Cortex of kidney (tissue), 1 donor: ENCODE measurements around the gene PLXNA4.

ENCODE experiments used
- DNase-seq: peaks from one replicate; lab custom pipeline; 2025; lab: John Stamatoyannopoulos, UW

PLXNA4 gene

DNA sequence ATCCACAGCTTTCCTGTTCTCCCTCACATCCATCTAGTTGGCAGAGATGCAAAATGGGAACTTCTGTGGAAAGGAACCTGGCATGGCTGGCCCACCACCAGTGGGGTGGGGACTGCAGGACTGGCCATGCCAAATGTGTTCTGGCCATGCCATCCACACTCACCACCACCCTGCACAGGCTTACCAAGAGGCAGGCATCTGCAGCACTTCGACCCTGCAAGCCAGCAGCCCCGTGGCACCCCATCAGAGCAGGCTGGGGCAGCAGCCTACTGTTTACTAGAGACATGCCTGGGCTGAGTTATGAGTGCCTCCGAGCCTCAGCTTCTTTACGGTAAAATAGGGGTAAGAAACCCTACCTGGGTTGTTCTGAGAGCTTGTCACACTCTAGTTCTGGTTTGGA lies 313.1 kb downstream of the PLXNA4 start:
- no peak for DNase-seq

DNA sequence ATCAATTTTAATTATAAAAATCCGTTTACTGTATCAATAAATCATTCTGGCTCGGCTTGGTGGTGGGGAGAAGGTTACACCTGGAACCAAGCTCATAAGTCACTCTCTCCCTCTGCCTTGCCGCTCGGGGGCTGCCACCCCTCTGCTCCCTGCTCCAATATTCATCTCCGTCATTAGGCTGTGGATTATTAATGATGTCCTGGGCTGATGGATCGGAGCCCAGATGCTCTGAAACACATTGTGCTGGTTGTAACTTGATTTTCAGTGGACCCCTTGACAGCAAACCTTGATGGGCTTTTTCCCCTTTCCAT lies 314.2 kb downstream of the PLXNA4 start:
- no peak for DNase-seq

DNA sequence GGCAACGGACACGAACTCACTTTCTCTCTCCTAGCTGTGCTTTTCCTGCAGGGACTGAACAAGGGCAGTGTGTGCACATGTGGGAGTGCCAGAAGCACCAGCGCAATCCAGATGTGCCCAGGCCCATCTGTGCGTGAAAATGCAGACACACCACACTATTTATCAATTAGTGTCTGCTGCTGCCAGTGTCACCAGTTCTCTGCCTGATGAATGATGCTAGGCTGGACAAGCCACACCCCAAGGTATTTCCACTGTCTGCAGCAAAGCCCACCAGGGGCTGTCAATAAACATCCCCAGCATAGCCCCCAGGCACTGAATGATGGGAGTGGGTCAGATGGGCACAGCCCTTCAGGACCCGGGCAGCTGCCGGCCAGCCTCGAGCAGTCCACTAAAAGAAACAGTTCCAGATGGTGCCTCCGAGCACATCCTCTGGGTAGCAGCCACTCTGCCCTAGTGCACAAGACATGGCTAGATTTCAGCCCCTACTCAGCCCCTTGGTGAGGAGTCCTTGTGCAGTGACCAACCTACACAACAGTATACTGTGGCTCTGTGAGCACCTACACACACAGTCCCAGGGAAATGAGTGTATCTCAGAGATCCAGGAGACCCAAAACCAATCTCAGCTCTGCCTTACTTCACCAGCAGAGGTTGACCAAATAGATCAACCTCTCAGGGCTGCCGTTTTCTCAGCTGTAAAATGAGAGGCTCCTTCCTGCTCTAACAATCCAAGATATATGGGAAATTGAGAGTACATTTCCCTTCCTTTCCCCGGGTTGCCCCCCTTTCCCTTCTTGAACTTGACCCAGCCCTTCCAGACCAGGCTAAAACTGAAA lies 314.7 kb downstream of the PLXNA4 start:
- no peak for DNase-seq

DNA sequence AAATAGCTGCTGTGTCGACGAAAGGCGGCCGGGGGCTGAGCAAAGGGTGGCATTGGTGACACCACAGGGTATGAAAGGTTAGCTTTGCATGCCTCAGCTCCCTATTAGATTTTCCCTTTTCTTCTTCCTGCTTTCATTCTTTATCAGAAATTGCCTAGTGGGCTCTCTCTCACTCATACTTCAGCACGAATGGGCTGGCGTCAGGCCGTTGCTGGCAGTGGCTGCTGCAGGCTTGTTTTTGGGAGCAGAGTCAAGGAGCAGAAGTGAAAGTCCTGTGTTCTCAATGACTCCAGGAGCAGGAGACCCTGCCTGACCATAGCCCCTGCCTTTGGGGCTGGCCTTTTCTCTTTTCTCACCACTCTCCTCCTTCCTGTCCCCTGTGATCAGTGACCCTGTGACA lies 318.0 kb downstream of the PLXNA4 start:
- no peak for DNase-seq

DNA sequence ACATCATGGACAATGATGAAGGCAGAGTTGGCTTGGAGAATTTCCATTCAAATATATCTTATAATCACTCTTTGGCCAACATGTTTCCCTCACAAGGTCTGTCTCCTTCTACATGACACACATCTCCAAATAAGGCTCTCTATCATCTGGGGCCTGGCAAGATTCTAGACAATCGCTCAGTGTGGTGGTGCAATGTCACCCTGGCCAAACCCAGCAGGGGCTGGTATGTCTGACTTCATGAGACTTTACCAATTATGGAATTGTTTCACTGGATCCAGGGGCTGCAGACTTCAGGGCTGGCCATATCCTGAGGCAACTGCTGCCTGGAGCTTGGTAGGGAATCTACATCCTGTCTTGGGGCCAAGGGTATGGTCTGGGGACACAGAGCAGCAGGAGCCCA lies 319.0 kb downstream of the PLXNA4 start:
- DNase-seq: no peak

DNA sequence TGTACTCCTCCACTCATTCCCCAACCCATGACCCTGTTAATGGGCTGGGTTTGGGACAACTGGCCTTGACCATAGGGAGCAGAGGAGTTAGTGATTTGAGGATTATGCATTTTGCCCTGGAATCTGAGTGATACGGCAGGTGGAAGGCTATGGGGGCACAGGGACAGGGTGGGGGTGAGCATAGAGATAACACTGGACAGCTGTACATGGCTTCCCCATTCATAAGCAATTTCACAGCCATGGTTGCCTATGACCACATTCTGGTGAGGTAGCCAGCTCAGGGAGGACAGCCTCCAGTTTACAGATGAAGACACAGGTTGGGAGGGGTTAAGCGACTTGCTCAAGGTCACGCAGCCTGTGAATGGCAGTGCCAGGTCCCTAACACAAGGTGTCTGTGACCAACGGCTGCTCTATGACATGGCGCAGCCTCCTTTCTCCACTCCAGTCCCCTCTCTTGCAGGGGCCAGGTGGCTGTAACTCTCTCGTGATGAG lies 319.5 kb downstream of the PLXNA4 start:
- DNase-seq: no peak

DNA sequence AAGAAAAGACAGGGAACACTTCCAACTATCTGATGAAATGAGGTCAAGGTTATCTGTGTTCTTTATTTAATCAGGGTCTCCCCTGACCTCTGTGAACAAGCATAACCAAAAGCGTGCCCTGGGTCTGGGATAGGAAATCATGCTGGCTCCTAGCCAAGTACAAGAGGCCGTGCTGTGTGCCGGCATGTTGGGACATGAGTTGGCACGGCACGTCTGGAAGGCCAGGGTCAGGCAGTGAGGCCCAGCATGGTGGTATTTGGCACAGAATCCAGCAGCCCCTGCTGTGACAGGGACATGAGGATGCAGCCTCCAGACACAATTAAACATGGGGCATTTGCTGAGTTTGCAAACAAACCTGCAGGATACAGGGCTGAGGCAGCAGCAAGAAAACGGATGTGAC lies 320.4 kb downstream of the PLXNA4 start:
- DNase-seq: no peak

DNA sequence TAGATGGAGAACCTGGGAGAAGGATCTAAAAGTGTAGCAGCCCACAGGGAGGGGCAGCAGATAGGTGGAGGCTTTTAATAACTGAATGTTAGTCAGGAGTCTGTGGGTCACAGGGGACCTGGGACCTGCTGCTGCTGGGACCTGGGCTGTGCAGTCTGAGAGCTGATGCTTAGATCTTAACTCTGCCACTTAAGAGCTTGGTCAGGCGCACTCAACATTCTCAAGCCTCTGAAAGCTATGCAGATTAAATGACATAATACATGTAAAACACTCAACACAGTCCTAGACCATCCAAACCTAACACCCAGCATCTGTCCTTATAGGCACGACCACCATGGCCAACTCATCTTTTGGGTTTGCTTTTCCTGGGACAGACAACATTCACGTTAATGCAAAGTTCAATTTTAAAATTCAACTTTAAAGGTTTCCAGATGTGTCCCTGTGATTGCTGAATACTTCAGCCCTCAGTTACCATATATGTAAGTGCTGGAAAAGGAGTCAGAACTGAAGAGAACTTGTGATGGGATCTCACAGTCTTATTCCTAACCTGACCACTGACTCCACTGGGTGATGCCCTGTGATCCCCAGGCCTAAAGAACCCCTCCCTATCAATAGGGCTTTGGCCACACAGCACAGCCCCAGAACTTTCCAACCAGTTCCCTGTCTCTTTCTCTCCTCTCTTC lies 321.0 kb downstream of the PLXNA4 start:
- DNase-seq: no peak

DNA sequence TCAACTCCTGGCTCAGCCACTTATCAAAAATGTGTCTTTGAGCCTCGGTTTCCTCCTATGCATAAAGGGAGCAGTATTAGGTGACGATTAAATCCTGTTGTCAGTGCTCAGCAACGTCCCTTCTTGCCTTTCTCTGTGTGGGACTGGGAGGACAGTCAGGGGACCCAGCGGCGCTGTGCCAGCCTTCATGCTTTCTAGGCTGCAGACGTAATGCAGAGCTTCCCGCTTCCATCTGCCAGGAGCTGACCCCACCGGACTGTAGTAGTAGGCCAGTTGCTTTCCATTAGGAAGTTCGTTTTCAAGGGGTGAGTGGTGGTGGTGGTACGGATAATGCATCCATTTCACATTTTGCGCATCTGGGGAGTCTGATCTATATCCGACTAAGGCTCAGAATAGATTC lies 321.8 kb downstream of the PLXNA4 start:
- DNase-seq: no peak

DNA sequence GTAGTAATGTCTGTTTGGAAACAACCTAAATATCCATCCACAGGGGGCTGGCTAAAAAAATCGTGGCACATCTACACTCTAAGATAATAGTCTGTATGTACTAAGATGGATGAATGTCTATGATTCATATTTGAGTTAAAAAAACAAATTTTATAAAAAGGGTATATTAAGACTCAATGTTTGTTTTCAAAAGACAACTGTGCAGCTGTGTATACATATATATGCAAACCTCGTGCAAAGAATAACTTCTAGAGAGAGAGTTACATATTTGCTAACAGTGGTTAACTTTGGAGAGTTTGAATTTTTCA lies 323.5 kb downstream of the PLXNA4 start:
- DNase-seq: no peak

DNA sequence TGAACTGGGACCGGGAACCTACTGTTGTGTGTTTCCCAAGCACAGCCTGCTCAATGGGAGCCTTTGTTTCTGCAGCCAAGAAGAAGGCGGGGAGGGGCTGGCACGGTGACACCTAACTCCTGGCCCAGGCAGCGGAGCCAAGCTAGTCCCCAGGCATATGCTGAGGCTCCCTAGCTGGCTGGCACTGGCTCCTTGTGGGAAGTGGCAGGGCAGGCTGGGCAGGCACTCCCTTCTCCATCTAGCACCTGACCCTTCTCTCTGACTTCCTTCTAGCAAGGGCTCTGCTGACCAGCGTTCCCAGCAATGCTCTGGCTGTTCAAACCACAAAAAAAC lies 325.0 kb downstream of the PLXNA4 start:
- DNase-seq: no peak

DNA sequence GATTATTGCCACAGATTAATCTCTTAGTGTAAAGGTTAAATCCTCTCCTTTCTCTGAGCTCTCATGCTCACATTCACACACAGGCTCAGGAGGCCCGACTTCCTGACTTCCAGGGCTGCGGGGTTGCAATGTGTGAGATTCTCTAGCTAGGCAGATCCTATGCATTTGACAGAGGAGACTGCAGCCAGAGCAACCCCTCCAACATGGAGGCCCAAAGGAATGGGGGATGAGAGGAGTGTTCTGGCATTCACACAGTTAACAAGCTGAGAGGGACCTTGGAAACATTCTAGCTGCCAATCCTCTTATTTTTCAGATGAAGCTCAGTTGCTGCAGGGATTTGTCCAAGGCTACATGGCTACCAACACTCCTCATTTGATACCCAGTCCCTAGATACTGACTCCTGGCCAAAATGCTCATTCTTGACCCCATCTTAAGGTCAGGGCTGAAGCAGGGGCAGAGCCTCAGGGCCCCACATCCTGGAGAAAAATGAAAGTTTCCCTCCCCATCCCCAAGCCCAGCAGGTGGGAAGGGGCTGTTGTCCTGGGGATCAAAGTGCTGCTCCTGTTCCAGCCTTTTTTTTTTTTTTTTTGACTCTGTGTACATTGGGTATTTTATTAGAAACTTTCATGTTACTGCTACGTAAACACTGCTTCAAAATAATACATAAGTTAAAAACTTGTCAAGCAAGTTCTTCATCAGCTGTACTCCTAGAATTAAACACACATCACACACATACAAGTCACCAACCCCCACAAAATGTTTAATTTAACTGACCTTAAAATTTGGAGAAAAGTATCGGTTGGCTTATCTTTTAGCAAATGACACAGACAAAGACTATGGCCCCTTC lies 325.6 kb downstream of the PLXNA4 start:
- no peak for DNase-seq

DNA sequence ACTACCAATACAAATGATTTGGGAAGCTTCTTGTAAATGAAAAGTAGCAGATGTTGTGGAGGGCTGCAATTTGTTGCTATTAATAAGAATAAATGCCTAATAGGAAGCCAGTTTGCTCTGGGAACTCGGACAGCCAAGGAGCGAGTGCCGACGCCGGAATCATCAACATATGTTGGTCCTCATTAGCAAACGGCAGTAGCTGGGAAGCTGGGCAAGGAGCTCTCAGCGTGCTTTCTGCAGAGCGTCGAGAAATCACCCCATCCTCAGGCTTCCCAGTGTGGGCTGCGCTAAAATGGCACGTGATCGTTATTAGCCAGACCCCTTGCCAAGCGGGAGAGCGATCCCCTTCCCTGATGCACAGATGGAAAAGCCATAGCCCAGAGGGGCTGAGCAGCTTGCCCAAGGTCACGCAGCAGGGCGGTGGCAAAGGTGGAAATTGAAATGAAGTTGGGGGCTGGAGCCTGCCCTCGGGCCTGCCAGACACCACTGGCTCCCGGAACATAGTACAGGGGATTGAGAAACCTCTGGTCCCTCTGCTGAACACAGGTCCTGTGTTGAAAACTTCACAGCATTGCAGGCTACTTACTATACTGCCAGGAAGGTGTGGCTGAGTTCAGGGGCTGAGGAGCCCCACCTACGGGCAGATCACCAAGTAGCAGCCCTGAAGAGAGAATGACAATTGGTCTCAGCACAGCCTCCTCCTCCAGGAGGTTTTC lies 326.9 kb downstream of the PLXNA4 start:
- no peak for DNase-seq

DNA sequence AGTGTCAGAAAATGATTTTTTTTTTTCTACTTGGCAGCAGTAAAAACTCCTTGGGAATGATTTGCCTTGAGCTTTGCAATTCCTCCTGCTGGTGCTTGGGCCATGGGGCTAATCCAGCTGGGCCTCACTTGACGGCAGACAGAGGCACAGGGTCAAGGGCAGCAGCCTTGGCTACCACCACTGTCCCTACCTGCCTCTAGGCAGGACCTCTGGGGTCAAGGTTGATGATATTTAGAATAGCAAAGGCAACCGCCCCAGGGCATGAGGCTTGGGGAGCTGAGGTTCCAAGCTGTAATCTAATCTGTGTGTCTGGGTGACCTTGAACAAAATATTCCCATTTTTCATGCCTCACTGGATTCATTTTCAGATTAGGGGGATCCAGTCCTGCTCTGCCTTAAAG lies 327.4 kb downstream of the PLXNA4 start:
- no peak for DNase-seq

DNA sequence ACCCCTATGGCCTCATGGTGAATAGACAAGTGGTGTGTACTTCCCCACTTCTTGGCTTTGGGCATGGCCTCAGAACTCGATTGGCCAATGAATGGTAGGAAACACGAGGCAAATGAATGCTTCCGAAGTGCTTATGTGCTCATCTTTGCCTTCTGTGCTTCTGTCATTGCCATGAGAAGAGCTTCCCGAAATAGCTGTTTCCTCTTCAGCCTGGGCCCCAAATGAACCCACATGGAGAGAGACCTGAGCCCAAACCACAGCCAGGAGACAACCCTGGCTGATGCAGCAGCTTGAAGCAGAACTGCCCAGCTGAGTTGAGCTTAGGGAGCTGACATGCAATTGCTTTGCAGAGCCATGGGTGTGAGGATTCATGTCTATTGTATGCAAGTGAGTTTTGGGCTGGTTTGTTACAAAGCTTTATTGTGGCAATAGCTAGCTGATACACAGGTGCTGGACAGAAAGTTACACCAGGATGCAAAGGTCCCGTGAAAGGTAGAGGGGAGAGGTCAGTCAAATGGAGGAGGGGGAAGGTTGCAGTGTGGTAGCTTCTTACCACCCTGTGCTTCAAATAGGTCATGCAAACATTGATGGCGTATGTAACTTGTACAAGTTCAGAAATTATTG lies 328.2 kb downstream of the PLXNA4 start:
- no peak for DNase-seq

DNA sequence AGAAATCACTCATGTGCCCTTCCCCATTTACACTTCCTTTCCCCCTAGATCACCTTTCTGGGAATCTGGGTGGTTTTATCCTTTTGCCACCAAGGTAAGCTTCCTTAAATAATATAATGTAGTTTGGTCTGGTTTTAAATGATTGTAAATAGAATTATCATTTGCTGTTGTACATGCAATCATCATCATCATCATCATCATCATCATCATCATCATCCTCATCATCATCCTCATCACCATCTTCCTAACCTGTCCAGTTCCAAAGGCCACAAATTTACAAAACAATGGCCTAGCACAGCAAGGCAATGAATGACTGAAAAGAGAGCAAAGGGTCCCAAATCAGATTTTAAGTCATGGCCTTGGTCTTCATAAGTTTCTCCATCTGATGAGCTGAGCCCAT lies 329.7 kb downstream of the PLXNA4 start:
- DNase-seq: no peak

DNA sequence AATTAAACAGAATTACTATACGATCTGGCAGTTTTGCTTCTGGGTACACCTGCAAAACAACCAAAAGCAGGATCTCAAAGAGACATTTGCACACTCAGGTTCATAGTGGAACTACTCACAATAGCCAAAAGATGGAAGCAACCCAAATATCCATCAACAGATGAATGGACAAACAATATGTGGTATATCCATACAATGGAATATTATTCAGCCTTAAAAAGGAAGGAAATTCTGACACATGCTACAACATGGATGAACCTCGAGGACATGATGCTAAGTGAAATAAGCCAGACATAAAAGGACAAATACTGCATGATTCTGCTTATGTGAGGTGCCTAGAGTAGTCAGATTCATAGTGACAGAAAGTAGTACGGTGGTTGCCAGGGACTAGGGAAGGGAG lies 330.7 kb downstream of the PLXNA4 start:
- DNase-seq: no peak

DNA sequence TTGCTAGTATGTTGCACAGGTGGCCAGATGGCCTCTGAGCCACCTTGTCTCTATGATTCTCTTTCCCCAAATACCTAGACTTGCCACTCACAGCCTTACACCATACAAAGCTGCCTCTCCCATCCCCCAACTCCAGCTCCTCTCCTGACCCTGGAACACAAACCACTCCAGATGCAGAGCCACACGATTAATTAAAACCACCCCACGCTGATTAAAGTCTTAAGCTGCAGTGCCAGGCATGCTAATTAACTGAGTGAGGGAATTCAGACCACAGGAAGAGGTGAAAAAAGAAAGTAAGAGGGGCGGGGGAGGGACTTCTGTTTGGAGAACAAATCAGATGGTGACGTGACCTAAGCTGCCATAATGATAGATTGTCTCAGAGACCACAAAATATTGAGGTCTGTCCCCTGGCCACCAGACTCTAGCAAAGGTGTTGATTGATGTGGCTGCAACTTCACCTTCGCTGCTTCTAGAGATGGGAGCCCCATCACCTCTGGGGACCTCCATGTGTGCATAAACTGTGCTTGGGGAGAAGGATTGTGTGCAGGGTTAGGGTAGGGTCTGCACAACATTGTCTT lies 331.3 kb downstream of the PLXNA4 start:
- DNase-seq: no peak

DNA sequence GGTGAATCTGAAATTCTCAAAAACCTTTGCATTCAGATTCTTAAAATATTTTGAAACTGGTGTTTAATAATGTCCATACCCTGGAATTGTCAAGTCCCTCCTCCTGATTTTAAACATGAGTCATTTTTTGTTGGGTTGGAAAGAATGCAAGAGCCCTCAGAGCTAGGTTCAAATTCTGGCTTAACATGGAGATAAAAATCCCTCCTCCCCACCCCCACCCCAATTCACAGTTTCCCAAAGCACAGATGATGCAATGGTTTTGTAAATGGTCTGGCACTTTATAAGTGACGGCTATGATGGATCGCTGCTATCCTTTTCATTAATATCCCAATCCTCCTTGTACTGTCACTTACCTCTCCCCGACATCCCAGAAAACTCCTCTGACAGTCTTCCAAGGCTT lies 332.8 kb downstream of the PLXNA4 start:
- no peak for DNase-seq

DNA sequence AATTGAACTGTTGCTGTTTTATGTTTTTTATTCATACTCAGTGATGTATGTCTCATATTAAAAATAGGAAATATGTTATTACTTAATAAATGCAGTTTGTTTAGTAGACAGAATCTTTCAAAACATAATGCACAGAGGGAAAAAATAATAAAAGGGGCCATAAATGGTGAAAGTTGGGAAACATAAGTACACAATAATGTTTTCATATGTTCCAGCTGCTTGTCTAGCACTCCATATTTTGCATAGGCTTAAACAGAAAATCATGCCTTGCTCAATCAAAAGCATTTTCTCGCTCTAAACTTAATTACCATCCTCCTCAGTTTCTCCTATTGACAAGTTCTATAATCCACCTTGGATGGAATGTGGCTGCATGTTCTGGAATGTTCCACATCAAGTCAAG lies 333.2 kb downstream of the PLXNA4 start:
- no peak for DNase-seq

DNA sequence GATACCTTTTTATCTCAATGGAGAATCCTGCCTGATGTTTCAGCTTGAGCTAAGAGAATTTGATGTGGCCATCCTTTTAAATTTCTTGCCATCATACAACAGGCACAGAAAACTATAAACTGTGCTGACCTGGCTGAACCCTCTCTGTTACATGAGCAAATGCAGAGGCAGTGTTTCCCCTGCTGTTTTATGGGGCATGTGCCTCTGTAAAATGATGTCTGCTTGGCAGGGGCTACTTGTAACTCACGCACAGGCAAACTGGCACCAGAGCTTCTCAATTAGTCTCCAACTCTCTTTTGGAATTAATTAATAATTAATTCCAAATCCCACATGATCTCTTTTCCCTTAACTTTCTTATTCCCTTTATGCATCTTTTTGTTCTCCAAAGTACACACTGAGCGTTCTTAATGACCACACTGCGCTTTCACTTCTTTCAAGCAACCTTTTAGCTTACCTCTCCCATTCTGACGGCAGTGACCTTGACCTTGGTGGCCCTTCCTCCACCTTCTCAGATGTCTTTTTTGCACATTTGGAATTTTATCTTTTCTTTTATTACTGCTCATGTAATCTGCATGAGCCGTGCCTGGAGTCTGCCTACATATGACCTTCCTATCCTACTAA lies 334.0 kb downstream of the PLXNA4 start:
- no peak for DNase-seq
